ENCODE measurements around the gene MAML2. TPM values are rescaled to one million over a fixed set of nuclear protein-coding genes. Genes with fewer than 3 reads are reported as not detected.

Gene MAML2
- total and polyA plus RNA-seq, 9 of the 15 experiments (the other 6 are each of a cell fraction or from before 2014, with no cell fraction given): 0.79 to 6.8 (median 4.8) TPM

DNA sequence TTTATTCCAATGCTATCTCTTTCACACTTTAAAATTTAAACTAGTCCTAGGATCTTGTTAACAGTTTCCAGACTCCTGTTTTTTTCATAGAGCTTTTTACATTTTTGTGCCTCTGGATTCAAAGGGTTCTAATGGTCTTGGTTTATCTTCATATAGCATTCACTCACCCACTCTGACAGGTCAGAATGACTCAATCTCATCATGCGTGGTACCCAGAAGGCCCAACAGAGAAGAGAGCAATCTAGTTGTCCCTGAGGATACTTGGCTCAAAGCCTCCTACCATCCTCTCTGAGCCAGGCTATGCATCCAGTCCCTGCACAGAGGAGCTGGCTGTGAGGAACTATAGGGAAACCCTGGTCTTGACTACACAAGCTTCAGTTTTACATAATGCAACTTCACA lies 27.5 kb downstream of the MAML2 start (continued):
- TF ChIP-seq, protein P1, sequence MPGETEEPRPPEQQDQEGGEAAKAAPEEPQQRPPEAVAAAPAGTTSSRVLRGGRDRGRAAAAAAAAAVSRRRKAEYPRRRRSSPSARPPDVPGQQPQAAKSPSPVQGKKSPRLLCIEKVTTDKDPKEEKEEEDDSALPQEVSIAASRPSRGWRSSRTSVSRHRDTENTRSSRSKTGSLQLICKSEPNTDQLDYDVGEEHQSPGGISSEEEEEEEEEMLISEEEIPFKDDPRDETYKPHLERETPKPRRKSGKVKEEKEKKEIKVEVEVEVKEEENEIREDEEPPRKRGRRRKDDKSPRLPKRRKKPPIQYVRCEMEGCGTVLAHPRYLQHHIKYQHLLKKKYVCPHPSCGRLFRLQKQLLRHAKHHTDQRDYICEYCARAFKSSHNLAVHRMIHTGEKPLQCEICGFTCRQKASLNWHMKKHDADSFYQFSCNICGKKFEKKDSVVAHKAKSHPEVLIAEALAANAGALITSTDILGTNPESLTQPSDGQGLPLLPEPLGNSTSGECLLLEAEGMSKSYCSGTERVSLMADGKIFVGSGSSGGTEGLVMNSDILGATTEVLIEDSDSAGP (CRISPR knock-in tag; IDR thresholded peaks at IDR 0.05): no peak
- TF ChIP-seq, protein P2, sequence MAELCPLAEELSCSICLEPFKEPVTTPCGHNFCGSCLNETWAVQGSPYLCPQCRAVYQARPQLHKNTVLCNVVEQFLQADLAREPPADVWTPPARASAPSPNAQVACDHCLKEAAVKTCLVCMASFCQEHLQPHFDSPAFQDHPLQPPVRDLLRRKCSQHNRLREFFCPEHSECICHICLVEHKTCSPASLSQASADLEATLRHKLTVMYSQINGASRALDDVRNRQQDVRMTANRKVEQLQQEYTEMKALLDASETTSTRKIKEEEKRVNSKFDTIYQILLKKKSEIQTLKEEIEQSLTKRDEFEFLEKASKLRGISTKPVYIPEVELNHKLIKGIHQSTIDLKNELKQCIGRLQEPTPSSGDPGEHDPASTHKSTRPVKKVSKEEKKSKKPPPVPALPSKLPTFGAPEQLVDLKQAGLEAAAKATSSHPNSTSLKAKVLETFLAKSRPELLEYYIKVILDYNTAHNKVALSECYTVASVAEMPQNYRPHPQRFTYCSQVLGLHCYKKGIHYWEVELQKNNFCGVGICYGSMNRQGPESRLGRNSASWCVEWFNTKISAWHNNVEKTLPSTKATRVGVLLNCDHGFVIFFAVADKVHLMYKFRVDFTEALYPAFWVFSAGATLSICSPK (IDR thresholded peaks at IDR 0.05; ENCODE audit: borderline replicate concordance): no peak
- TF ChIP-seq, protein P3, sequence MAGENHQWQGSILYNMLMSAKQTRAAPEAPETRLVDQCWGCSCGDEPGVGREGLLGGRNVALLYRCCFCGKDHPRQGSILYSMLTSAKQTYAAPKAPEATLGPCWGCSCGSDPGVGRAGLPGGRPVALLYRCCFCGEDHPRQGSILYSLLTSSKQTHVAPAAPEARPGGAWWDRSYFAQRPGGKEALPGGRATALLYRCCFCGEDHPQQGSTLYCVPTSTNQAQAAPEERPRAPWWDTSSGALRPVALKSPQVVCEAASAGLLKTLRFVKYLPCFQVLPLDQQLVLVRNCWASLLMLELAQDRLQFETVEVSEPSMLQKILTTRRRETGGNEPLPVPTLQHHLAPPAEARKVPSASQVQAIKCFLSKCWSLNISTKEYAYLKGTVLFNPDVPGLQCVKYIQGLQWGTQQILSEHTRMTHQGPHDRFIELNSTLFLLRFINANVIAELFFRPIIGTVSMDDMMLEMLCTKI (IDR thresholded peaks at IDR 0.05; ENCODE audit: partially characterized antibody): no peak
- TF ChIP-seq GATA2 (CRISPR knock-in tag; IDR thresholded peaks at IDR 0.05): no peak

Measured in K562 (cell line).